Pancreas (tissue), 10 donors: ENCODE measurements around the gene KIAA0513. TPM values are rescaled to one million over a fixed set of nuclear protein-coding genes. Genes with fewer than 3 reads are reported as not detected.

ENCODE experiments used
- ATAC-seq, 4 donors: fragments of 200-7000 bp; cut with Tn5 transposase; one replicate each; pipeline versions ENCODE4 v1.8.0 to v1.9.1; 2020; ENCODE audit warnings: mild to moderate bottlenecking in 4 of 4, moderate library complexity in 4 of 4
- DNase-seq, 6 donors: peaks; one replicate each; pipeline ENCODE4 v3.0.0-alpha.2; 2020
- FAIRE-seq: peaks from 2 replicates; lab custom pipeline; 2012; peaks lifted over from hg19 to GRCh38; lab: Jason Lieb, UNC
- H3K27ac ChIP-seq, 4 donors: fragments of 200-600 bp; sonication (generic); 1 replicate in 3 of 4; 2 replicates in 1 of 4; pipeline versions ENCODE4 v1.5.0 to v1.8.0; 2020
- H3K27me3 ChIP-seq, 4 donors: fragments of 200-600 bp; one replicate each; pipeline ENCODE4 v1.8.0; 2021
- H3K36me3 ChIP-seq, 3 donors: fragments of 200-600 bp; sonication (generic) in 1 of 3; one replicate each; pipeline versions ENCODE4 v1.5.0 to v1.8.0; 2020 to 2021
- H3K4me1 ChIP-seq, 3 donors: fragments of 200-600 bp; one replicate each; pipeline ENCODE4 v1.8.0; 2021
- H3K4me3 ChIP-seq, 4 donors: fragments of 200-600 bp; sonication (generic) in 2 of 4; one replicate each; pipeline versions ENCODE4 v1.5.0 to v1.8.0; 2020 to 2021
- H3K9me3 ChIP-seq, 4 donors: fragments of 200-600 bp; one replicate each; pipeline ENCODE4 v1.8.0; 2021
- WGBS, 2 donors: extraction: QIAGEN DNeasy Blood & Tissue Kit; methylation state at CpG; one replicate each; pipeline ENCODE4 v1.1.7; 2013; 5-methylcytosine and 5-hydroxymethylcytosine counted together
- intact Hi-C, 3 donors: fragments of 100-400 bp; cut with DNase I; formaldehyde crosslinking; loops; one replicate each; pipeline versions ENCODE4 v1.11.1 to v1.14.2; 2022
- polyA plus RNA-seq, 2 donors: library from polyadenylated mRNA; stranded (reverse); fragments of 200-250 nt; gene quantifications; one replicate each; pipeline ENCODE4 v1.2.3, GENCODE V29; 2013
- total RNA-seq, 6 donors: library from RNA; stranded (reverse); fragmentation: NEBNext Ultra II Directional in 4 of 6; extraction: Animal tissue kit (Norgen Biotek cat#: 25700) in 4 of 6; gene quantifications; one replicate each; pipeline versions ENCODE4 v1.2.1 to v1.2.4, GENCODE V29; 2021 to 2023
- TF ChIP-seq, protein P1 (sequence below), 4 donors: fragments of 200-600 bp; sonication (generic) in 3 of 4; IDR thresholded peaks; one replicate each; pipeline versions ENCODE4 v1.5.0 to v1.8.0; 2021; ENCODE audit warnings: antibody characterized with exemption in 4 of 4
- donor health status: healthy with polysubstance abuse.
- donor health status: DM: no; HTN: no; CAD: no; lungs with moderate emphysema.
- donor health status: DM: no; HTN: no; CAD: no.
- donor health status: control.
- donor health status: control.
- donor health status: Bipolar disorder and iron deficiency.
- donor health status: DM: yes; HTN: yes; CAD: no.
- donor health status: DM: no; HTN: no; CAD: no.
- donor health status: DM: no; HTN: no; CAD: no.
- donor health status: DM: yes; HTN: yes; CAD: no.

KIAA0513 gene
- total and polyA plus RNA-seq, 8 donors, result 3.5 to 22.1 (median 16.2) TPM

DNA sequence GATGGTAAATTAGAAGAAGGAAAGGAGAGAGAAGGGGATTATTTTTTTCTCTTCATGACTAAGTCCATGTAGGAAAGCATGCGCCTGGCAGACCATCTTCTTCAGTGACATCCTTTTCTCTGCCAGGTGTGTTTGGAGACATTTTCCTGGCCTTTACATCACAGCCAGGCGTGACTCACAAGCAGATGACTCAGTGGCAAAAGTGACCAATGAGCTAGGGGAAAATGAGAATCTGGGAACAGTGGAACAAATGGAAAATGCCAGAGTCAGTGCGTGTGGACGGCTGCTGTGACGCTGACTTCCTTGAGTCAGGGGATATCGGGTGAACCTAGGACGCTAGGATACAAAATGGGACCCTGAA lies 9.4 kb downstream of the KIAA0513 start:
- H3K9me3 ChIP-seq, result no peaks in the 10 kb centered on the region
- no peaks in the 10 kb centered on the region for H3K4me1 ChIP-seq
- TF ChIP-seq, protein P1, sequence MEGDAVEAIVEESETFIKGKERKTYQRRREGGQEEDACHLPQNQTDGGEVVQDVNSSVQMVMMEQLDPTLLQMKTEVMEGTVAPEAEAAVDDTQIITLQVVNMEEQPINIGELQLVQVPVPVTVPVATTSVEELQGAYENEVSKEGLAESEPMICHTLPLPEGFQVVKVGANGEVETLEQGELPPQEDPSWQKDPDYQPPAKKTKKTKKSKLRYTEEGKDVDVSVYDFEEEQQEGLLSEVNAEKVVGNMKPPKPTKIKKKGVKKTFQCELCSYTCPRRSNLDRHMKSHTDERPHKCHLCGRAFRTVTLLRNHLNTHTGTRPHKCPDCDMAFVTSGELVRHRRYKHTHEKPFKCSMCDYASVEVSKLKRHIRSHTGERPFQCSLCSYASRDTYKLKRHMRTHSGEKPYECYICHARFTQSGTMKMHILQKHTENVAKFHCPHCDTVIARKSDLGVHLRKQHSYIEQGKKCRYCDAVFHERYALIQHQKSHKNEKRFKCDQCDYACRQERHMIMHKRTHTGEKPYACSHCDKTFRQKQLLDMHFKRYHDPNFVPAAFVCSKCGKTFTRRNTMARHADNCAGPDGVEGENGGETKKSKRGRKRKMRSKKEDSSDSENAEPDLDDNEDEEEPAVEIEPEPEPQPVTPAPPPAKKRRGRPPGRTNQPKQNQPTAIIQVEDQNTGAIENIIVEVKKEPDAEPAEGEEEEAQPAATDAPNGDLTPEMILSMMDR (IDR thresholded peaks at IDR 0.05), result no peak
- H3K27me3 ChIP-seq, result no peaks in the 10 kb centered on the region
- ATAC-seq, result peak in 3 of 4 donors; percentile 17 to 42 (median 38)
- 91% methylated on average over 7 of the region's 7 CpGs for WGBS, 2 donors
- no peak overlapping the region for H3K4me3 ChIP-seq
- no peak overlapping the region for H3K27ac ChIP-seq
- DNase-seq, result peak in 2 of 6 donors; percentile 7 to 40
- FAIRE-seq, result no peak
- no peaks in the 10 kb centered on the region for H3K36me3 ChIP-seq
- intact Hi-C loops, result no loop called here

- peaks cover 0 to 4% (median 0%) of the 10 kb centered on the region in 3 donors for H3K4me1 ChIP-seq
- peak in 1 of 6 donors; percentile 5 for DNase-seq
- TF ChIP-seq, protein P1 (IDR thresholded peaks at IDR 0.05), result no peak
- WGBS, 2 donors, result 77 to 84% methylated on average over 5 of the region's 5 CpGs
- no peak for FAIRE-seq
- intact Hi-C loops, result no loop called here
- H3K36me3 ChIP-seq, result no peaks in the 10 kb centered on the region
- ATAC-seq, result no peak
- H3K27me3 ChIP-seq, result no peaks in the 10 kb centered on the region
- H3K27ac ChIP-seq, result no peak overlapping the region
- H3K9me3 ChIP-seq, result no peaks in the 10 kb centered on the region
- no peak overlapping the region for H3K4me3 ChIP-seq
These were observed 10.1 kb downstream of the KIAA0513 start for GRCh38 chr16:85037721-85038120.

DNA sequence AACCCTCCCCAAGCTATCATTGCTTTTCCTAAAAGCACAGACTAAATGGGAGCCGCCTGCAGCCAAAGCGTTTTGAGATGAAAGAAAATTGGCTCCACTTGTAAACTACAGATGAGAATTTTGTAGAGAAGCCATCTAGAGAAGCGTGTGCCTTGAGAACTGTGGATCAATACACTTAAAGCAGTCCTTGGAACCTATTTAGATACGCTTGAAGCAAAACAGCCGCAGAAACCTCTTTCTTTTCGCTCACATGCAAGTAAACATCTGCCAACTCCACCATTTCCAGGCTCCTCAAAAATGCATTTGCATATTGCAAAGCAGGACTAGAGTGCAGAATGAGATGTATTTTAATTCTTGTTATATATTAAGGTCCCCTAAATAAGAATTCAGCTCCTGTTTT lies 13.1 kb downstream of the KIAA0513 start:
- H3K4me1 ChIP-seq, result peaks cover 0 to 4% (median under 1%) of the 10 kb centered on the region in 3 donors
- no peak for DNase-seq
- H3K27ac ChIP-seq, result no peak overlapping the region
- TF ChIP-seq, protein P1 (IDR thresholded peaks at IDR 0.05), result no peak
- no peak for ATAC-seq
- H3K4me3 ChIP-seq, result no peak overlapping the region
- no peak for FAIRE-seq
- no peaks in the 10 kb centered on the region for H3K36me3 ChIP-seq
- intact Hi-C loops, result no loop called here
- H3K27me3 ChIP-seq, result no peaks in the 10 kb centered on the region
- no peaks in the 10 kb centered on the region for H3K9me3 ChIP-seq
- WGBS, 2 donors, result 77 to 81% methylated on average over 6 of the region's 6 CpGs

- Histone ChIP-seq H3K4me1 (peaks cover 0 to 11% (median 4%) of the 10 kb centered on the region in 3 donors), H3K27ac (no peak overlapping the region), H3K9me3 (no peaks in the 10 kb centered on the region), H3K36me3 (no peaks in the 10 kb centered on the region), H3K27me3 (no peaks in the 10 kb centered on the region), H3K4me3 (no peak overlapping the region)
- DNase-seq, result no peak
- intact Hi-C loops, result no loop called here
- no peak for ATAC-seq
- WGBS, 2 donors, result 70 to 78% methylated on average over 27 of the region's 27 CpGs
- TF ChIP-seq, protein P1 (IDR thresholded peaks at IDR 0.05), result no peak
- no peak for FAIRE-seq
These were observed 13.9 kb downstream of the KIAA0513 start for GRCh38 chr16:85041219-85042166.

DNA sequence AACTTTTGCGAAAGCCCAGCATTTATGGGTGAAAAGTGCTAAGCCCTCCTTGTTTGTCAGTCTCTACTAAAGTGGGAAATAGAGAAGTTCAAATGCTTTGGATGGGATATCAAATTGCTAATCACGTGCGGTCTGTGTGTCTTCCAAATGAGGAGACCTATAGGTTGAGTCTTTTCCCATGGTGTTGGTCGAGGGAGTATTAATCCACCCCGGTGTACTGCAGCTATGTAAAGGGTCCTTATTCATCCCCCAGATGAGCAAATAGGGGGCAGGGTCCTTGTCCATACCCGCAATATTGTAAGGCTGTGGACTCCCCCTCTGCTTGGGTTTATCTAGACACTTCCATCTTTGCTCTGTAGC lies 14.6 kb downstream of the KIAA0513 start:
- WGBS, 2 donors, result 60 to 66% methylated on average over 6 of the region's 6 CpGs
- no peak overlapping the region for H3K27ac ChIP-seq
- H3K27me3 ChIP-seq, result no peaks in the 10 kb centered on the region
- DNase-seq (no peak), ATAC-seq (no peak), FAIRE-seq (no peak)
- intact Hi-C loops, result no loop called here
- TF ChIP-seq, protein P1 (IDR thresholded peaks at IDR 0.05), result no peak
- peaks cover 0 to 16% (median 4%) of the 10 kb centered on the region in 3 donors for H3K4me1 ChIP-seq
- H3K4me3 ChIP-seq, result no peak overlapping the region
- H3K9me3 ChIP-seq, result no peaks in the 10 kb centered on the region
- H3K36me3 ChIP-seq, result no peaks in the 10 kb centered on the region
